Measurements from ENCODE around the gene TBC1D7.

The TBC1D7 gene

DNA sequence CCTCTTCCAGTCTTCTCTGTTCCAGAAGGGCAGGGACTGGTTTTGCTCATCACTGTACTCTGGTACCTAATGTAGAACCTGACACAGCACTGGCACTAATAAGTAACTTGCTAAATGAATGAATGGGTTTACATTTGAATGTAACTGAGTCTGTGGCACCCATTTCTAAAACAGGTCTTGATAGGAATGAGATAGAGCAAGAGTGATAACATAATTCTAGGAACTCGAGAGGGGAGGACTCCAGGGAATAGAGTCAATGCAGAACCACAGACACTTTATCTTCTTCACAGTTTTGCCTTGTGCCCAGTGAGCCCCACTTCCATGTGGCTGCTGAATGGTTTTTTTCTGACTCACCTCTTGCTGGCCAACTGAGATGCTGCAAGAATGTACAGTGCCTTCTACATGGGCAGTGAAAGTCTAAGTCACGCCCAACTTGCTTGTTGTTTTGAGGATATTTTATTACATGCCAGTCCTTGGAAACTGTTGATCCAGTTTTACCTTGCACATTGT lies 61.1 kb downstream of the TBC1D7 start:
- TF ChIP-seq ZFX (IDR thresholded peaks at IDR 0.05): no peak
- TF ChIP-seq, protein P1, sequence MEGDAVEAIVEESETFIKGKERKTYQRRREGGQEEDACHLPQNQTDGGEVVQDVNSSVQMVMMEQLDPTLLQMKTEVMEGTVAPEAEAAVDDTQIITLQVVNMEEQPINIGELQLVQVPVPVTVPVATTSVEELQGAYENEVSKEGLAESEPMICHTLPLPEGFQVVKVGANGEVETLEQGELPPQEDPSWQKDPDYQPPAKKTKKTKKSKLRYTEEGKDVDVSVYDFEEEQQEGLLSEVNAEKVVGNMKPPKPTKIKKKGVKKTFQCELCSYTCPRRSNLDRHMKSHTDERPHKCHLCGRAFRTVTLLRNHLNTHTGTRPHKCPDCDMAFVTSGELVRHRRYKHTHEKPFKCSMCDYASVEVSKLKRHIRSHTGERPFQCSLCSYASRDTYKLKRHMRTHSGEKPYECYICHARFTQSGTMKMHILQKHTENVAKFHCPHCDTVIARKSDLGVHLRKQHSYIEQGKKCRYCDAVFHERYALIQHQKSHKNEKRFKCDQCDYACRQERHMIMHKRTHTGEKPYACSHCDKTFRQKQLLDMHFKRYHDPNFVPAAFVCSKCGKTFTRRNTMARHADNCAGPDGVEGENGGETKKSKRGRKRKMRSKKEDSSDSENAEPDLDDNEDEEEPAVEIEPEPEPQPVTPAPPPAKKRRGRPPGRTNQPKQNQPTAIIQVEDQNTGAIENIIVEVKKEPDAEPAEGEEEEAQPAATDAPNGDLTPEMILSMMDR (conservative IDR thresholded peaks at IDR 0.05): no peak

DNA sequence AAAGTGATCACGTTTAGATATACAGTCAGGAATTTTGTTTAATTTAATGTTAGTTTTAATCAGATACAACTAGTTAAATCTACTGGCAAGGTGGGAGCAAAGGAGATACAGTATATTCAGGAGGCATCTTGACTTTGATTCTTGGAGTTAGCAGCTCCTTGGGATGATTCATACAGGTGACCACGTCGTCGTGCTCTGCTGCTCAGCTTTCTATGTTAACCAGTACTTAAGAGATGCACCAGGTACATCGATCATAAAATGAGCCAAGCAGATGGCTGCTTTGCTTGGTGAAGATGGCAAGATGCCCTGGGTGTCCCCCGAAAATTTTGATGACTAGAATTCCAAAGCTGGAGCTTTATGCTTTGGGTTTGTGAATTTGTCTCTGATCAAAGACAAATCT lies 64.7 kb downstream of the TBC1D7 start:
- no peak for TF ChIP-seq ZFX (IDR thresholded peaks at IDR 0.05)
- TF ChIP-seq, protein P1 (conservative IDR thresholded peaks at IDR 0.05): no peak
- H3K27ac ChIP-seq: no peak overlapping the region

More for the DNA sequence above, 61.1 kb downstream of the TBC1D7 start:
- H3K27ac ChIP-seq: no peak overlapping the region

DNA sequence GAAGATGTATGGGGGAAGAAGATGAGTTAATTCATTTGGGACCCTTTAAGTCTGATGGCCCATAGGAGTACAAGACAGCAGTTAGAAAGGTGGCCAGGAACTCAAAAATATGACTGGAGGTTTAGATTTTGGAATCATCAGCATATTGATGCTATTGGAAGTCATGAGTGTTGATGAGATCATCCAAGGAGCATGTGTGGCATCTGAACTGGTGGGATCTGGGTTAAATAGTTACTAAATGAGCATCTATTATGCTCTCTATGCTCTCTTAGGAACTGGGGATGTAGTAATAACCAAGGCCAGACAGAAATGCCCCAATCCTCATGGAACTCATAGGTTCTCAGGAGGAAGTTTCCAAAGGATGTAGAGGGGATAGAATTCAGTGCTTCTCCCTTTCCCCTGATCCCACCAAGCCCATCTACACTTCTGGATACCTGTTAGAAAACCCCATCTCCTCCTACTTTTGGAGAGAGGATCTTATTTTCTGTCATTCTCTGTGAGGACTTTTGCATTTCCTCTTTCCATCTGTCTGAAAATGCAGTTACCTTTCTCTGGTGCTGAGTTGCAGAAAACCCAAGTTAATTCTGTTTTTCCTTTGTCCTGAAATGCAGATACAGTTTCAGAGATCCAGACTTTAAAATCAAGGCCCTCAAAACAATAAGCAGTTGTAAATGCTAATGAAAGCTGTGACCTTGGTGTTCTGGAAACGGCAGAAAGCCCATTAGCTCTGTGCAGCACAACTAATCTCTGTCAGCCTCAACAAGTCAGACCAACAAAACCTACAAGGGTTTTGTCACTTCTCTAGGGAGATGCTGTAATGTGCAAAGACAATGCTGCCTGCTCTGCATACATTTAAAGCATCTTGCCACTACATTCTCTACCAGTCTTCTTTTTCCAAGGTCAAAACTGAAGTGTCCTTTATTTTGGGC lies 65.8 kb downstream of the TBC1D7 start:
- no peak overlapping the region for H3K27ac ChIP-seq

DNA sequence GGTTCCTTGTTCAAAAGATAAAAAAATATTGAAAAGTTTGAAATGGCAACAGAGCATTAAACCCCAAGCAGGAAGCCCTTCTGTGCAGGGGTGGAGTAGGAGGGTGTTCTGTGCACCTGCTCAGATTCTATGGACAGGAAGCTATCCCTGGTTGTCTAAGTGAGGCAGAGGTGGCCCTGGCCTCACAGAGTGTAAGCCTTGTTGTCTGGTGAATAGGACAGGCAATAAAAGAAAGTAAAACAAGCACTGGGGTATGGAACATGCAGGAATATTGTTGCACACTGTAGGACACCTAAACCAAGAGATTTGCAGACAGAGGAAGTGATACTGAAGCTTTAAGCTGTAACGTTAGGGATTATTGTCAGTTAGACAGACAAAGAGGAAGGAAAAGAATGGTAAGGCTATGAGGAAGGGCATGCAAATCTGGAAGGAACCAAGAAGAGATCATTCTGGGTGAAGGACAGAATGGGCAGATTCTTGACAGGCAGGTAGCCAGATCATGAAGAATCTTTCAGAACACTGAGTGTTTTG lies 66.8 kb downstream of the TBC1D7 start:
- no peak overlapping the region for H3K27ac ChIP-seq
- TF ChIP-seq, protein P1 (conservative IDR thresholded peaks at IDR 0.05): no peak
- TF ChIP-seq ZFX (IDR thresholded peaks at IDR 0.05): no peak

More for the DNA sequence above, 65.8 kb downstream of the TBC1D7 start:
- TF ChIP-seq, protein P1 (conservative IDR thresholded peaks at IDR 0.05): no peak
- no peak for TF ChIP-seq ZFX (IDR thresholded peaks at IDR 0.05)

DNA sequence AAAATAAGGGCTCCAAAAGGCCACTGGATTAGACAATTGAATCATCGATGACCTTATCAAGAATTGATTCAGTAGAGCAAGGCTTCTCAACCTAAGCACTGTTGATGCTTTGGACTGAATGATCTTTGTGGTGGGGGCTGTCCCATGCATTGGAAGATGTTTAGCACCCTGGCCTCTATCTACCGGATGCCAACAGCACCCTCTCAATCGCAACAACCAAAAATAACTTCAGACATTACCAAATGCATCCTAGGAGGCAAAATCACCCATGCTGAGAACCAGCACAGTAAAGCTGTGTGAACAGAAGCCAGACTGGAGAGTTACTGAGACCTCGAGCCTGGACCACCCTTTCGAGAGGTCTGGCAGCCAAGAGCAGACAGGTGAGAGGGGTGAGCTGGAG lies 67.5 kb downstream of the TBC1D7 start:
- no peak overlapping the region for H3K27ac ChIP-seq
- TF ChIP-seq, protein P1 (conservative IDR thresholded peaks at IDR 0.05): no peak
- TF ChIP-seq ZFX (IDR thresholded peaks at IDR 0.05): no peak

DNA sequence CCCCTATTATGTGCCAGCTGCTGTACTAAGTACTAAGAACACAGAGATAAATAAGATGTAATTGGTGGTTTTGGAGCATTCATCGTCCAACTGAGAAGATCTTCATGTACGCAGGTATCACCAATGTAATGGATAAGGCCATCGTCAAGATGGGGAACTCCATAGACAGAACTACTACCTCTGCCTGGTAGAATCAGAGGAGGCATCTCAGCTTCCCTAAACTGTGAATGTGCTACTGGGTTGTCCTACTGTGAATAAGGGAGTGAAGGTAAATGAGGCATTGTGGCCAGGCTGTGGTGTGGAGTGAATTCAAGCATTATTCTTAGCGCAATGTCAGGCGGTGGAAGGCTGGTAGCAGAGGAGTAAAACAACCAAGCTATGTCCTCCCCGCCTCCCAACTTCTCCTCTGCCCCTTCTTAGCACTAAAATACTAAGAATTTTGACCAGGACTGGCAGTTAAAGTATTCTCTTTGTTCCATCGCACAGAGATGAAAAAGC lies 68.2 kb downstream of the TBC1D7 start:
- no peak overlapping the region for H3K27ac ChIP-seq

More for the DNA sequence above, 68.2 kb downstream of the TBC1D7 start:
- TF ChIP-seq ZFX (IDR thresholded peaks at IDR 0.05): no peak
- TF ChIP-seq, protein P1 (conservative IDR thresholded peaks at IDR 0.05): no peak

Measured in C4-2B (cell line).